ENCODE data around the gene CHN2. TPM values are rescaled to one million over a fixed set of nuclear protein-coding genes. Genes with fewer than 3 reads are reported as not detected.

CHN2 gene
- total RNA-seq, 1 experiment from 2014 or later, result 7.7 TPM

DNA sequence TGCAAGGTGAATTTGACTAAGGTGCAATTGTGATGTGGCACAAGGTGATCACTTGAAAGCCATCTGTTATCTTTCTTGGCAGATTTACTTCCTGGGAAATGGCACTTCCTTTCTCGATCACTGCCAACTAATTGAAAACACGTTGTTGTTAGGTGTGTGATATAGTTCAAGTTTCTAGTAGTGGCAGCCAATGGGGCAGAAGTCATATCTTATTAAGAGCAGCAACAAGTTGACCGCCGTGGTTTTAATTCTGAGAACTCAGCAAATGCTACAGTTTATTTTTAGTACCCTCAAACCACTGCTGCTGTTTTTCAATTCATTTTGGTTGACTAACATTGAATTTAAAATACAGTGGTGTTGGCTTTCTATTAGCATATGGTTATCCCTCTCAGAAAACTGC lies 1.6 kb downstream of the CHN2 start:
- H2AFZ ChIP-seq (ENCODE audit: low read length), result no peak overlapping the region
- no peak overlapping the region for H3K27ac ChIP-seq (ENCODE audit: low read length)
- TF ChIP-seq EZH2 (IDR thresholded peaks at IDR 0.05; ENCODE audit: low read length, unreplicated experiment), result no peak
- TF ChIP-seq CTCF (conservative IDR thresholded peaks at IDR 0.05; ENCODE audit: low read depth, low read length), result no peak
- TF ChIP-seq EZH2phosphoT487 (IDR thresholded peaks at IDR 0.05; ENCODE audit: borderline replicate concordance, low read length), result no peak
- H3K79me2 ChIP-seq (ENCODE audit: low read length), result no peaks in the 10 kb centered on the region
- no peaks in the 10 kb centered on the region for H3K27me3 ChIP-seq (ENCODE audit: low read length)
- no peaks in the 10 kb centered on the region for H3F3A ChIP-seq (ENCODE audit: low read length, unreplicated experiment)
- H3K9ac ChIP-seq (ENCODE audit: low read length), result no peak overlapping the region
- no TSS peak for BruUV-seq (replicated peaks)
- no peaks in the 10 kb centered on the region for H4K20me1 ChIP-seq (ENCODE audit: low read length)
- ChIA-PET CTCF (no interaction called here), POLR2A (ENCODE audit: unreplicated experiment) (no interaction called here)
- H3K4me2 ChIP-seq (ENCODE audit: low read length), result no peak overlapping the region
- H3K36me3 ChIP-seq (ENCODE audit: low read depth, low read length), result no peaks in the 10 kb centered on the region
- H3K9me2 ChIP-seq (replicated peaks; ENCODE audit: low read length), result no peaks in the 10 kb centered on the region
- intact Hi-C loops (cut with micrococcal nuclease), result loop anchor here (10.0 kb wide), 1 partner anchor 409 kb away; no protein-coding TSS in a partner anchor
- no peak overlapping the region for H3K4me3 ChIP-seq (ENCODE audit: low read length)
- no peak for DNase-seq
- H3K4me1 ChIP-seq (ENCODE audit: insufficient read depth, low read length), result peaks cover under 1% of the 10 kb centered on the region
- ATAC-seq, result no peak
- no peaks in the 10 kb centered on the region for H3K9me3 ChIP-seq (ENCODE audit: low read length)

- H4K20me1 ChIP-seq (ENCODE audit: low read length), result no peaks in the 10 kb centered on the region
- CTCF ChIA-PET, result no interaction called here
- no peaks in the 10 kb centered on the region for H3K36me3 ChIP-seq (ENCODE audit: low read depth, low read length)
- no peak overlapping the region for H3K27ac ChIP-seq (ENCODE audit: low read length)
- no TSS peak for BruUV-seq (replicated peaks)
- POLR2A ChIA-PET (ENCODE audit: unreplicated experiment), result no interaction called here
- no peaks in the 10 kb centered on the region for H3K4me1 ChIP-seq (ENCODE audit: insufficient read depth, low read length)
- no peak overlapping the region for H3K9ac ChIP-seq (ENCODE audit: low read length)
- no peaks in the 10 kb centered on the region for H3F3A ChIP-seq (ENCODE audit: low read length, unreplicated experiment)
- no peak for TF ChIP-seq EZH2phosphoT487 (IDR thresholded peaks at IDR 0.05; ENCODE audit: borderline replicate concordance, low read length)
- TF ChIP-seq CTCF (conservative IDR thresholded peaks at IDR 0.05; ENCODE audit: low read depth, low read length), result no peak
- no peak for TF ChIP-seq EZH2 (IDR thresholded peaks at IDR 0.05; ENCODE audit: low read length, unreplicated experiment)
- ATAC-seq (no peak), DNase-seq (no peak)
- no peak overlapping the region for H2AFZ ChIP-seq (ENCODE audit: low read length)
- H3K79me2 ChIP-seq (ENCODE audit: low read length), result no peaks in the 10 kb centered on the region
- no peak overlapping the region for H3K4me3 ChIP-seq (ENCODE audit: low read length)
- H3K27me3 ChIP-seq (ENCODE audit: low read length), result no peaks in the 10 kb centered on the region
- intact Hi-C loops (cut with micrococcal nuclease), result loop anchor here (10.0 kb wide), 1 partner anchor 408 kb away; no protein-coding TSS in a partner anchor
- H3K4me2 ChIP-seq (ENCODE audit: low read length), result no peak overlapping the region
- no peaks in the 10 kb centered on the region for H3K9me2 ChIP-seq (replicated peaks; ENCODE audit: low read length)
- no peaks in the 10 kb centered on the region for H3K9me3 ChIP-seq (ENCODE audit: low read length)
Observed at GRCh38 chr7:29196971-29197595, 2.5 kb downstream of the CHN2 start.

- H3K4me3 ChIP-seq (ENCODE audit: low read length), result no peak overlapping the region
- H3K9ac ChIP-seq (ENCODE audit: low read length), result no peak overlapping the region
- intact Hi-C loops (cut with micrococcal nuclease), result loop anchor here (10.0 kb wide), 1 partner anchor 407 kb away; no protein-coding TSS in a partner anchor
- no TSS peak for BruUV-seq (replicated peaks)
- no peak overlapping the region for H3K4me2 ChIP-seq (ENCODE audit: low read length)
- ChIA-PET CTCF (no interaction called here), POLR2A (ENCODE audit: unreplicated experiment) (no interaction called here)
- no peaks in the 10 kb centered on the region for H3K4me1 ChIP-seq (ENCODE audit: insufficient read depth, low read length)
- no peak overlapping the region for H2AFZ ChIP-seq (ENCODE audit: low read length)
- ATAC-seq (no peak), DNase-seq (no peak)
- no peaks in the 10 kb centered on the region for H3K36me3 ChIP-seq (ENCODE audit: low read depth, low read length)
- H4K20me1 ChIP-seq (ENCODE audit: low read length), result no peaks in the 10 kb centered on the region
- H3K27me3 ChIP-seq (ENCODE audit: low read length), result no peaks in the 10 kb centered on the region
- no peaks in the 10 kb centered on the region for H3K9me2 ChIP-seq (replicated peaks; ENCODE audit: low read length)
- H3F3A ChIP-seq (ENCODE audit: low read length, unreplicated experiment), result no peaks in the 10 kb centered on the region
- H3K79me2 ChIP-seq (ENCODE audit: low read length), result no peaks in the 10 kb centered on the region
- no peaks in the 10 kb centered on the region for H3K9me3 ChIP-seq (ENCODE audit: low read length)
- H3K27ac ChIP-seq (ENCODE audit: low read length), result no peak overlapping the region
- TF ChIP-seq EZH2phosphoT487 (IDR thresholded peaks at IDR 0.05; ENCODE audit: borderline replicate concordance, low read length), result no peak
- TF ChIP-seq EZH2 (IDR thresholded peaks at IDR 0.05; ENCODE audit: low read length, unreplicated experiment), result no peak
- TF ChIP-seq CTCF (conservative IDR thresholded peaks at IDR 0.05; ENCODE audit: low read depth, low read length), result no peak
Observed at GRCh38 chr7:29197916-29198315, 3.3 kb downstream of the CHN2 start.
